Stimulated activated CD4-positive, alpha-beta T cell treated with anti-CD3 and anti-CD28 coated beads, Interleukin-1b, Interleukin-23, amount 100 ng/mL, for 48 hours (primary cell): ENCODE data around the gene PLXDC2.

Source experiments
- DNase-seq: peaks from one replicate; pipeline ENCODE4 v3.0.0-alpha.2; 2020

The PLXDC2 gene

GRCh38 chr10:19862811-19863515, 46.7 kb downstream of the PLXDC2 start:
- DNase-seq: no peak

- DNase-seq: no peak
These were observed 49.4 kb downstream of the PLXDC2 start for GRCh38 chr10:19865676-19866075.

GRCh38 chr10:19869370-19869769, 53.1 kb downstream of the PLXDC2 start:
- no peak for DNase-seq

- no peak for DNase-seq
These were observed 56.5 kb downstream of the PLXDC2 start for GRCh38 chr10:19872504-19873271.

GRCh38 chr10:19874190-19874589, 58.0 kb downstream of the PLXDC2 start:
- DNase-seq: no peak

GRCh38 chr10:19874791-19875190, 58.6 kb downstream of the PLXDC2 start:
- DNase-seq: no peak

GRCh38 chr10:19876570-19876969, 60.3 kb downstream of the PLXDC2 start:
- DNase-seq: no peak

- DNase-seq: no peak
These were observed 61.4 kb downstream of the PLXDC2 start for GRCh38 chr10:19877466-19878255.

- DNase-seq: no peak
These were observed 66.4 kb downstream of the PLXDC2 start for GRCh38 chr10:19882621-19883020.

GRCh38 chr10:19888061-19888660, 71.9 kb downstream of the PLXDC2 start:
- no peak for DNase-seq

- no peak for DNase-seq
These were observed 73.0 kb downstream of the PLXDC2 start for GRCh38 chr10:19889256-19889655.

GRCh38 chr10:19891429-19891828, 75.2 kb downstream of the PLXDC2 start:
- DNase-seq: no peak

GRCh38 chr10:19892270-19892669, 76.0 kb downstream of the PLXDC2 start:
- no peak for DNase-seq

- no peak for DNase-seq
These were observed 76.4 kb downstream of the PLXDC2 start for GRCh38 chr10:19892677-19893076.

GRCh38 chr10:19895500-19895899, 79.3 kb downstream of the PLXDC2 start:
- no peak for DNase-seq

- DNase-seq: no peak
These were observed 86.2 kb downstream of the PLXDC2 start for GRCh38 chr10:19902456-19902855.

- no peak for DNase-seq
These were observed 88.0 kb downstream of the PLXDC2 start for GRCh38 chr10:19904202-19904661.

- no peak for DNase-seq
These were observed 90.0 kb downstream of the PLXDC2 start for GRCh38 chr10:19906108-19906791.

GRCh38 chr10:19908991-19909696, 92.9 kb downstream of the PLXDC2 start:
- DNase-seq: no peak

GRCh38 chr10:19911886-19912285, 95.7 kb downstream of the PLXDC2 start:
- no peak for DNase-seq

- DNase-seq: no peak
These were observed 97.8 kb downstream of the PLXDC2 start for GRCh38 chr10:19913987-19914386.

- DNase-seq: no peak
These were observed 98.9 kb downstream of the PLXDC2 start for GRCh38 chr10:19915125-19915524.
